Effector CD8-positive, alpha-beta T cell (primary cell): Measurements from ENCODE around the gene DOK6.

Experiments
- DNase-seq: peaks from one replicate; lab custom pipeline; 2025; lab: John Stamatoyannopoulos, UW

Gene DOK6

GRCh38 chr18:69435000-69435399 lies 34.3 kb downstream of the DOK6 start:
- DNase-seq: no peak

GRCh38 chr18:69444221-69444620 lies 43.5 kb downstream of the DOK6 start:
- no peak for DNase-seq

- no peak for DNase-seq
Observed at GRCh38 chr18:69447886-69448285, 47.2 kb downstream of the DOK6 start.

DNA sequence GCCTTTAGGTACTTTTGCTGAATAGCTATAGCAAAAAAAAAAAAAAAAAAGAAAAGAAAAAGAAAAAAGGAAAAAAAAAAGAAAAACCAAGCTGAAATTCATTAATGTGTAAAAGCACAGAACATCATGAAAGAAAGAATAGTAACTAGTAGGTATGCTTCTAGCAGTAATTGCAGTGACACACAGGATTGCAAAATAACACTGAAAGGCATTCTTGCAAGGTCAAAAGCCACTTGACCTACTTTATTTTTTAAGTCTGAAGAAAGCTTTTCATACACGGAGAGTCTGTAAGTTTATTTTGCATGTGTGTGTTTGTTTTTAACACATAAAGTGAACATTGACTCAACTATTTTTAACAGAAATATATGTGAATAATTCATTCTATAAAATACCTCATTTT lies 54.4 kb downstream of the DOK6 start:
- no peak for DNase-seq

GRCh38 chr18:69469444-69469919 lies 68.8 kb downstream of the DOK6 start:
- no peak for DNase-seq

GRCh38 chr18:69480460-69480859 lies 79.8 kb downstream of the DOK6 start:
- no peak for DNase-seq

DNA sequence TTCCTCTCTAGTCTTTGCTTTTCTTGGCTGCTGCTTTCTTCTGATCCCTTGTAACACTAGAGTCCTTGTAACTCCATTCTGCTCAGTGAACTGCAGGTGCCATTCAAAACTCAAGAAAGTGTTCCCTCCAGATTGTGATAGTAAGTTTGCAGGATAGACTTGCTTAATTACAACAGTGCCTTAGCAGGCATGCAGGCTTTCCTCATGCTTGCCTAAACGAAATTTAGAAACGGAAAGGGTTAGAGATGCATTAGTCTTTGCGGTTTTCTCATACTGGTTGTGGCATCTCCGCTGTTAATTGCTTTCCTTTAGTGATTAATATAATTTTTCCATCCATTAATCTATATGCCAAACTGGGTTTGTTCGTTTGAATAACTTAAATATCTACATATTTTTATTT lies 82.9 kb downstream of the DOK6 start:
- DNase-seq: no peak

GRCh38 chr18:69484699-69485396 lies 84.2 kb downstream of the DOK6 start:
- no peak for DNase-seq

DNA sequence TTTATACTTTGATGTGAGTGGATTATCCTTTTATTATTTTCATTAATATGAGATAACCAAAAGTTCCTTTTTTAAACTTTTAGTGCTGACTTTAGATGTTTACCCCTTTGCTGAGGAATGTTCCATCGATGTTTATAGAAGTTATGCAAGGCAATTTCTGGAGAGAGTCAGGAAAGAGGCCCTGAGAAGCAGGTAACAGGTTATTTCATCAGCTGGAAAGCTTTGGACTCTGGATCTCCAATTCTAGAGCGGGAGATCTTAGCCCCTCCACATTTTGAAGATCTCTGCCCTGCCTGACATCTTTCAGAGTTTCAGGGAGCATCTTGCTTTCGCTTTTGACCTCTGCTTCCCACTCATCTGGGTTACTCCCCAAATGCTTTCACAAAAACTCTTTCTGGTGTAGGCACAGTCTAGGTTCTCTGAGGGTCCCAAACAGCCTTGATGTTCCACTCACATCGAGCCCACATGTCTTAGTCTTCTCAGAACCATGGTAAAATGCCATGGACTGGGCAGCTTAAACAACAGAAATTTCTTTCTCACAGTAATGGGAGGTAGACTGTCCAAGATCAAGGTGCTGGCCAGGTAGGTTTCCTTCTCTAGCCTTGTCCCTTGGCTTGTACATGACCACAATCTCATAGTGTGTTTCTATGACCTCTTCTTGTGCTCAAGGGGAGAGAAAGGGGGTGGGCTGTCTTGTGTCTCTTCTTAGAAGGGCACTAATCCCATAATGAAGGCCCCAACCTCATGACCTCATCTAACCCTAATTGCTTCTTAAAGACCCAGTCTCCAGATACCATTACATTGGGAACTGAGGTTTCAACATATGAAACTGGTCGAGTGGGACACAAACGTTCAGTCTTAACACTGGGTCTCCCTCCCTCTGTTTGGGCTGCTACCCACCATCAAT lies 87.1 kb downstream of the DOK6 start:
- no peak for DNase-seq

GRCh38 chr18:69490072-69490471 lies 89.4 kb downstream of the DOK6 start:
- DNase-seq: no peak

DNA sequence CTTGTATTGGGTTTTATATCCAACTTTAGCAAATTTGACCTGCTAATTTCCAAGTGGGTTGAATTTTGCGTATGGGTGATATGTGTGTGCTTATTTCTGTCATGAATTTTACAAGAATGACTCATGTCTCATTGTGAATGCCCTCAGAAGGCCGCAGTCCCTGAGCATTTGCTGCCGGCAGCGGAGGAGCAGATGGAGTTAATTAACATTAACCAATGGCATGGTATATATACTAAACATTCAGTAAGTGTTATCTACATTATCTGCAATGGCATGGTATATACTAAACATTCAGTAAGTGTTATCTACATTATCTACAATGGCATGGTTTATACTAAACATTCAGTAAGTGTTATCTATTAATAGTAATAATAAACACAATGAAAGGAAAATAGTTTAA lies 90.1 kb downstream of the DOK6 start:
- DNase-seq: no peak

DNA sequence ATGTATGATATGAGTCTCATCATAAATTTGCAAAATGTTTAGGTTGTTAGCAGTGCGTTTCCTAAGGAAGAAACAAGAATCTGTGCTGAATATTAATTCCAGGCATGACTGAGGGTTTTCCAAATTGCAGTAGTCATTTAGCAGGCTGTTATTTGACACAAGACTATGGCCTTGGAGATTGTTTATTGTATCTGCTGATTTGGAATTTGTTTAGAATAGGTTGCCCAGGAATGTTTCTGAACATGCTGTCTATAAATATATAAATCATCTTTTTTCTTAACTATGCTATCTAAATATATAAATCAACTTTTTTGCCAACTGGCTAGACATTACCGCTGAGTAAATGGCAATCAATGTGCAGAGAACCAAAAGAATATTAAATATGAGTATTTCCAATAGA lies 90.9 kb downstream of the DOK6 start:
- no peak for DNase-seq

DNA sequence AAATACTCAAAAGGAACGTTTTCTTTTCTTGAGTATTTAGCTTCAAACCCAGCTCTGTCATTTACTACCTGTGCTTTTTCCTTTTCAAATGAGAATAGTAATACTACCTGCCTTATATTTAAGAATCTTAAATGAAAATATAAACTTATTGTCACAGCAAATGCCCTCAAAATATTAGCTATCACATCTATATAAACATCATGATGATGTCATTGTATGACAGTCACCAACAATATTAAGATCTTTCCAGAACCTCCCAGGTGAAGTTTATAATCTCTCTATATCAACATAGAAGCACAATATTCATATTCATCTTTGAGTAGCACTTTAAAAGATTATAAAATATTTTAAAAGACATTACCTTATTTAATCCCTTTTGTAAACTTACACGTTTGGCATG lies 92.2 kb downstream of the DOK6 start:
- DNase-seq: no peak

- DNase-seq: no peak
Observed at GRCh38 chr18:69494841-69495240, 94.2 kb downstream of the DOK6 start.

DNA sequence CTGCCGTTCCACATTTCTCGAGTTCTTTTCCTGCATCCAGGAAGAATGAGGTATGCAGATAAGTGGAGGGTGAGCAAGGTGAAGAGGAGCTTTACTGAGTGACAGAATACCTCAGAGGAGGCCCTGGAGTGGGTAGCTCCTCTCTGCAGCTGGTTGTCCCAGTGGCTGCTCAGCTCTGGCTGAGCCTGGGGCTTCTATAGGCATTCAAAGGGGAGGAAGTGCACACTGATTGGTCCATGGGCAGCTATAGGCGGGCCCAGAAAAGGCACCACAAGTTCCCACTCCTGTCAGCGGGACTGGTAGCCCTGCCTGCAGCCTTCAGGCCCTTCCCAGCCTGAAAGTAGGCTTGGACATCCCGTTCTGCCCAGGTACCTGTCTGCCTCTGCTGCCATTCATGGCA lies 94.7 kb downstream of the DOK6 start:
- no peak for DNase-seq

- DNase-seq: no peak
Observed at GRCh38 chr18:69495841-69496533, 95.3 kb downstream of the DOK6 start.

GRCh38 chr18:69518989-69519388 lies 118.3 kb downstream of the DOK6 start:
- DNase-seq: no peak

GRCh38 chr18:69523582-69523981 lies 122.9 kb downstream of the DOK6 start:
- DNase-seq: no peak

- DNase-seq: no peak
Observed at GRCh38 chr18:69528435-69528834, 127.7 kb downstream of the DOK6 start.

GRCh38 chr18:69529151-69529550 lies 128.5 kb downstream of the DOK6 start:
- DNase-seq: no peak

DNA sequence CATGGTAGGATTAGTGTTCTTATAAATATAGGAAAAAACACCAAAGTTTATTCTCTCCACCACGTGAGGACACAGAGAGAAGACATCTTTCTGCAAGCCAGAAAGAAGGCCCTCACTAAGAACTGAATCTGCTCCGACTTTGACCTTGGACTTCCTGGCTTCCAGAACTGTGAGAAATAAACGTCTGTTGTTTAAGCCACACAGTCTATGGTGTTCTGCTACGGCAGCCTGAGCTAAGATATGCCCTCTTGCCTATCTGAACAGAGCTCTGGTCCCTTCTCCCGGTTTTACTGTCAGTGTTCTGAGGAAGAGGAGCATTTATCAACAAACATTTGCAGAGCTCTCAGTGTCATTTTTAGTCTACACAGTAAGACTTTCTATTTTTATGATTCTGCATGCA lies 131.3 kb downstream of the DOK6 start:
- no peak for DNase-seq

GRCh38 chr18:69537183-69537582 lies 136.5 kb downstream of the DOK6 start:
- no peak for DNase-seq

- DNase-seq: no peak
Observed at GRCh38 chr18:69538849-69539248, 138.2 kb downstream of the DOK6 start.
